HG03060 (cell line): ENCODE measurements around the gene CDCA8.
"Not testable (repeated sequence)": the region's sequence is repeated elsewhere in the genome, so short reads cannot be mapped to it uniquely, and the experiment has no call there.

Experiments used
- ATAC-seq: cut with Tn5 transposase; IDR thresholded peaks from one replicate; pipeline ENCODE4 v1.9.1; 2021; ENCODE audit warnings: low read depth, moderate number of reproducible peaks; ENCODE audit not compliant: unreplicated experiment

Gene CDCA8

GRCh38 chr1:37672136-37672870, 20.0 kb upstream of the CDCA8 start:
- no peak for ATAC-seq

GRCh38 chr1:37673920-37674319, 18.4 kb upstream of the CDCA8 start:
- ATAC-seq, result no peak

GRCh38 chr1:37676281-37677142, 15.8 kb upstream of the CDCA8 start:
- no peak for ATAC-seq

GRCh38 chr1:37677143-37677439, 15.2 kb upstream of the CDCA8 start:
- ATAC-seq, result no peak

- no peak for ATAC-seq
Measured at GRCh38 chr1:37677808-37678207, 14.5 kb upstream of the CDCA8 start.

- ATAC-seq, result no peak
Measured at GRCh38 chr1:37680933-37681332, 11.4 kb upstream of the CDCA8 start.

- ATAC-seq, result no peak
Measured at GRCh38 chr1:37682334-37682987, 9.9 kb upstream of the CDCA8 start.

- ATAC-seq, result not testable (repeated sequence)
Measured at GRCh38 chr1:37684182-37684581, 8.1 kb upstream of the CDCA8 start.

GRCh38 chr1:37685722-37686121, 6.6 kb upstream of the CDCA8 start:
- ATAC-seq, result no peak

GRCh38 chr1:37687764-37688163, 4.6 kb upstream of the CDCA8 start:
- ATAC-seq, result not testable (repeated sequence)

GRCh38 chr1:37688926-37689325, 3.4 kb upstream of the CDCA8 start:
- no peak for ATAC-seq

- no peak for ATAC-seq
Measured at GRCh38 chr1:37691497-37692077, 729 bp upstream of the CDCA8 start.

GRCh38 chr1:37692834-37693175, 489 bp downstream of the CDCA8 start:
- ATAC-seq, result no peak

GRCh38 chr1:37697090-37697489, 4.8 kb downstream of the CDCA8 start:
- no peak for ATAC-seq

GRCh38 chr1:37697737-37698136, 5.4 kb downstream of the CDCA8 start:
- no peak for ATAC-seq

- ATAC-seq, result no peak
Measured at GRCh38 chr1:37699147-37699546, 6.8 kb downstream of the CDCA8 start.

GRCh38 chr1:37701051-37701450, 8.7 kb downstream of the CDCA8 start:
- no peak for ATAC-seq

- no peak for ATAC-seq
Measured at GRCh38 chr1:37703061-37703460, 10.7 kb downstream of the CDCA8 start.

- ATAC-seq, result no peak
Measured at GRCh38 chr1:37704966-37705365, 12.7 kb downstream of the CDCA8 start.

- no peak for ATAC-seq
Measured at GRCh38 chr1:37705399-37705798, 13.1 kb downstream of the CDCA8 start.

GRCh38 chr1:37708471-37708870, 16.2 kb downstream of the CDCA8 start:
- ATAC-seq, result no peak
